OCI-LY3 (cell line): ENCODE data around the gene FN3K.

Experiments used
- CTCF ChIP-seq: fragments of 200-600, 300-600 bp; sonication (generic); IDR thresholded peaks from 2 replicates; pipeline ENCODE4 v1.5.1; 2014; ENCODE audit warnings: antibody characterized with exemption, low read length, low read depth
- EZH2phosphoT487 ChIP-seq: fragments of 200-600 bp; shearing (Covaris generic); IDR thresholded peaks from 2 replicates; pipeline ENCODE4 v1.6.1; 2018; ENCODE audit warnings: antibody characterized with exemption, mixed run types, low read depth

- TF ChIP-seq CTCF (no peak), EZH2phosphoT487 (no peak)
Observed at GRCh38 chr17:82769041-82769440, 33.6 kb downstream of the FN3K start.
